ENCODE measurements around the gene GABRG3.

Gene GABRG3

GRCh38 chr15:27485265-27485664 lies 514.3 kb downstream of the GABRG3 start:
- TF ChIP-seq SIN3A (IDR thresholded peaks at IDR 0.05; ENCODE audit: borderline replicate concordance, insufficient read depth, low read length) (no peak), TAF1 (IDR thresholded peaks at IDR 0.05; ENCODE audit: borderline replicate concordance, insufficient read depth, low read length) (no peak), FOXP2 (optimal IDR thresholded peaks at IDR 0.05; ENCODE audit: borderline replicate concordance, extremely low read depth, extremely low read length, insufficient read depth) (no peak), REST (IDR thresholded peaks at IDR 0.05; ENCODE audit: insufficient read depth in 1 of 2, low read depth in 2 of 2, low read length in 2 of 2) (no peak), POLR2AphosphoS5 (IDR thresholded peaks at IDR 0.05; ENCODE audit: low read depth, low read length) (no peak)

GRCh38 chr15:27486051-27486450 lies 515.1 kb downstream of the GABRG3 start:
- TF ChIP-seq TAF1 (IDR thresholded peaks at IDR 0.05; ENCODE audit: borderline replicate concordance, insufficient read depth, low read length) = no peak
- TF ChIP-seq SIN3A (IDR thresholded peaks at IDR 0.05; ENCODE audit: borderline replicate concordance, insufficient read depth, low read length) = no peak
- TF ChIP-seq POLR2AphosphoS5 (IDR thresholded peaks at IDR 0.05; ENCODE audit: low read depth, low read length) = no peak
- TF ChIP-seq FOXP2 (optimal IDR thresholded peaks at IDR 0.05; ENCODE audit: borderline replicate concordance, extremely low read depth, extremely low read length, insufficient read depth) = no peak

GRCh38 chr15:27486683-27487647 lies 516.0 kb downstream of the GABRG3 start:
- TF ChIP-seq FOXP2 (optimal IDR thresholded peaks at IDR 0.05; ENCODE audit: borderline replicate concordance, extremely low read depth, extremely low read length, insufficient read depth) (no peak), REST (IDR thresholded peaks at IDR 0.05; ENCODE audit: insufficient read depth in 1 of 2, low read depth in 2 of 2, low read length in 2 of 2) (no peak), SIN3A (IDR thresholded peaks at IDR 0.05; ENCODE audit: borderline replicate concordance, insufficient read depth, low read length) (no peak), TAF1 (IDR thresholded peaks at IDR 0.05; ENCODE audit: borderline replicate concordance, insufficient read depth, low read length) (no peak), POLR2AphosphoS5 (IDR thresholded peaks at IDR 0.05; ENCODE audit: low read depth, low read length) (no peak)

GRCh38 chr15:27487846-27488245 lies 516.9 kb downstream of the GABRG3 start:
- TF ChIP-seq REST (IDR thresholded peaks at IDR 0.05; ENCODE audit: insufficient read depth in 1 of 2, low read depth in 2 of 2, low read length in 2 of 2) = no peak
- TF ChIP-seq POLR2AphosphoS5 (IDR thresholded peaks at IDR 0.05; ENCODE audit: low read depth, low read length) = no peak

GRCh38 chr15:27490867-27491595 lies 520.0 kb downstream of the GABRG3 start:
- no peak for TF ChIP-seq FOXP2 (optimal IDR thresholded peaks at IDR 0.05; ENCODE audit: borderline replicate concordance, extremely low read depth, extremely low read length, insufficient read depth)
- TF ChIP-seq SIN3A (IDR thresholded peaks at IDR 0.05; ENCODE audit: borderline replicate concordance, insufficient read depth, low read length) = no peak
- TF ChIP-seq REST (IDR thresholded peaks at IDR 0.05; ENCODE audit: insufficient read depth in 1 of 2, low read depth in 2 of 2, low read length in 2 of 2) = no peak
- no peak for TF ChIP-seq TAF1 (IDR thresholded peaks at IDR 0.05; ENCODE audit: borderline replicate concordance, insufficient read depth, low read length)

All from PFSK-1 (cell line).